DMS79 treated with DMSO at 0.1 percent for 48 hours (cell line): ENCODE results near the gene POLR3E.
A peak's percentile ranks its signal among the peaks of the same experiment; 100 is the strongest.
"Not testable (repeated sequence)": the region's sequence is repeated elsewhere in the genome, so short reads cannot be mapped to it uniquely, and the experiment has no call there.

ENCODE experiments used
- DNase-seq: peaks from one replicate; lab custom pipeline; 2025; lab: John Stamatoyannopoulos, UW

POLR3E gene

GRCh38 chr16:22368200-22368826, 71.1 kb downstream of the POLR3E start:
- DNase-seq = not testable (repeated sequence)

DNA sequence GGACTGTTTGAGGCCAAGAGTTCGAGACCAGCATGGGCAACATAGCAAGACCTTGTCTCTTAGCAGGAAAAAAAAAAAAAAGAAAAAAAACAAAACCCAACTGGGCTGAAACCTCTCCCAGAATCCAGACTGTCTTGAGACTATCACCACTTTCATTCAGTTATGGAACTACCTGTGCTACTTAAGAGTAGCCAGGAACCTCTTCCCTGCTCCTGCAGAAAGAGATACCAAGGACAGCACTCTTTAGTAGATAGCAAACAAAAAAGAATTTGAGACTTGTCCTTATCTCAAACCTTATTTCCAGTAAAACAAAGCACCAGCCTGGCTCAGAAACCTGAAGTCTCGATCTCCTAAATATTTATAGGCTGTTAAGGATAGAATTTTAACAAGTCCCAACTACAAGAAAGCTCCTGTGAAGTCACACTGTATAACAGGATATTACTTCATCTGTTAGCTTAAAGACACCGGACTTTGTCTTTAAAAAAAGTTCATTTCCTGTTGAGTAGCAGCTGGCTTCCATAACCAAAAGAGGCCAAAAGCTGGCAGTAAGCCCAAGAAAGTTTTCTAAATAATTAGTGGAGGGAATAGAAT, 72.1 kb downstream of the POLR3E start:
- no peak for DNase-seq

- no peak for DNase-seq
These were observed 73.0 kb downstream of the POLR3E start for GRCh38 chr16:22370038-22370820.

GRCh38 chr16:22372882-22373661, 75.9 kb downstream of the POLR3E start:
- DNase-seq = no peak

GRCh38 chr16:22373662-22374310, 76.6 kb downstream of the POLR3E start:
- DNase-seq = peak; percentile 7

DNA sequence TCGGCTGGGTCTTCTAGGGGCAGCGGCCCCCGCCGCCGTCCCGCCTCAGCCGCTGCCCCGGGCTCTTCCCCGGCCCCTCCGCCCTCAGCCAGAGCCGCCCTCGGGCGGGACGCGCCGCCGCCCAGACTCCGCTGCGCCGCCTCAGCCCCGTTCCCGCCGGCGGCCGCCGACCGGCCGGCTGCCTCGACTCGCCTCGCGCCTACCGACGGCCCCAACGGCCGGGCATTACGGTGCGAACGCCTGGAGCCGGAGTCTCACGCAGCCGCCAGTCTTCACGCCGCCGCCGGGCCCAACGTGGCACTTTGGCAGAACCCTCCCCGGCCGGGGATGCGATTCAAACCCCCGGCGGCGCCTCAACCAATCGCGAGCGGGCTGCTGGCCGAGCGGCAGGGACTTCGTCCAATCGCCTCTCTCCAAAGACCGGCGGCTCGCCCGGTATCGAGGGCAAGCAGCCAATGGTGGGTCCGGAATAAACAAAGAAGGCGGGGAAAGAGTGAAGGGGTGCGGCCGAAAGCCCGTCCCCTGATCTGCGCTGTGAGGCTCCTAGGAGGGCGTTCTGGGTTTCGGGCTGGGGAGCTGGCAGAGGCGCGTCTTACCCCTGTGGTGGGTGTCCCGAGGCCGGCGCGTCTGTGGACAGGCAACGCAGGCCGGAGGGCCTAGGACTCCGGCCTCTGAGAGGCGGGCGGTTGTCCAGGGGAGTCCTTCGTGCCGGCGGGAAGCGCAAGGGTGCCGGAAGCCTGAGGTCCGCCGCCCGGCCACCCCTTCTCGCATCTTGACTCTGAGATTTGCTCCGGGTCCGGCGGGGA, 77.3 kb downstream of the POLR3E start, which contains the start of gene CDR2:
Gene CDR2, minus strand, starts transcription at position 309 of the 806 bp plus-strand sequence. CDS start 310 bp downstream, outside the sequence.
- DNase-seq = peak; percentile 90

DNA sequence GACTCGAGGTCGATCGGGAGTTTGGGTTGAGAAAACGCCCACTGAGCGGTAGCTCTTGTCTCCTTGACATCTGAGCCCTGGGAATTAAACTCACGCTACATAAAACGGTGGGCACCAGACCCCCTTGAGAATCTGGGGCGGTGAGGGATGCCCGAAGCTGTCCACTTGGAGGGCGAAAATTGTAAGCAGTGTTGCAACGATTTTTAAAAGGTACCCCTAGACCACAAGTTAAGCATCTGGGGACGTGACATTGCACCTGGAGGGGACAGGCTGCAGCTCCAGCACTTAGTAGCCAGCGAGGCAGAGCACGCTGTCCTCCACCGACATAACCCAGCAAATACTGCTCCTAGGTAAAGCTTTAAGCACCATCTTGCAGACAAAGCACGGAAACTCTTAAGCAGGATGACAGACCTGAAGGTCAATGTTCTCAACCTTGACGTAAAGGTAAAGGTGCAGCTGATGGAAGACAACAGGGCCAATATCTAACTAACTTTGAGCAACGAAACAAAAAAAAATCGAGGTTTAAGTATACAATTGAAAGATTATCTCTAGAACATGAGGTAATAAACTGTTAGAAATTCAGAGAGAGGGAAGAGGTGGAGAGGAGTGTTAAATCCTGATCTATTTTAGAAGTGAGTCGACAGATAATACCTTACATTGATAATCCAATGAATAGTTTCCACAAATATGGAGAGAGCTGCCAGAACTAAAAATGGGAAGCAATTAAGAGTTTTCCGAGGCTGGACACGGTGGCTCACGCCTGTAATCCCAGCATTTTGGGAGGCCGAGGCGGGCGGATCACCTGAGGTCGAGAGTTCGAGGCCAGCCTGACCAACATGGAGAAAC, 78.1 kb downstream of the POLR3E start:
- DNase-seq = peak; percentile 40

GRCh38 chr16:22375963-22376640, 78.9 kb downstream of the POLR3E start:
- DNase-seq = no peak

- no peak for DNase-seq
These were observed 82.4 kb downstream of the POLR3E start for GRCh38 chr16:22379656-22380055.

GRCh38 chr16:22380529-22380928, 83.3 kb downstream of the POLR3E start:
- no peak for DNase-seq

GRCh38 chr16:22381392-22381791, 84.2 kb downstream of the POLR3E start:
- no peak for DNase-seq

DNA sequence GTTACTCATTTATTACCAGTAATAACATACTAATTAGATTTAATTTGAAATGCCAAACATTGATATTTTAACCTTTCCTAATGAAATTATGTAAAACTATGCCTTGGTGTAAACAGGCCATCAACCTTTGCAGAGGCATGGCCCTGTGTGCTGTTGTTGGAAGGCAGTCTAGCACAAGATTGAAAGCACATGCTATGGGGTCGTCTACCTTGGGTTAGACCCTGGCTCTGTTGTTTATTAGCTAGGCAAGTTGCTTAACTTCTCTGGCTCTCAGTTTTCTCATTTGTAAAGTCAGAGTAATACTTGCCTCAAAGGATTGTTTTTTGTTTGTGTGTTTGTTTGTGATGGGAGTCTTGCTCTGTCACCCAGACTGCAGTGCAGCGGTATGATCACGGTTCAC, 86.6 kb downstream of the POLR3E start:
- no peak for DNase-seq
